ENCODE data around the gene NFKBIL1. TPM values are rescaled to one million over a fixed set of nuclear protein-coding genes. Genes with fewer than 3 reads are reported as not detected.

Gene NFKBIL1
- total and polyA plus RNA-seq, 9 of the 15 experiments (the other 6 are each of a cell fraction or from before 2014, with no cell fraction given), result 0.49 to 33.1 (median 7.6) TPM

- TF ChIP-seq, protein P1, sequence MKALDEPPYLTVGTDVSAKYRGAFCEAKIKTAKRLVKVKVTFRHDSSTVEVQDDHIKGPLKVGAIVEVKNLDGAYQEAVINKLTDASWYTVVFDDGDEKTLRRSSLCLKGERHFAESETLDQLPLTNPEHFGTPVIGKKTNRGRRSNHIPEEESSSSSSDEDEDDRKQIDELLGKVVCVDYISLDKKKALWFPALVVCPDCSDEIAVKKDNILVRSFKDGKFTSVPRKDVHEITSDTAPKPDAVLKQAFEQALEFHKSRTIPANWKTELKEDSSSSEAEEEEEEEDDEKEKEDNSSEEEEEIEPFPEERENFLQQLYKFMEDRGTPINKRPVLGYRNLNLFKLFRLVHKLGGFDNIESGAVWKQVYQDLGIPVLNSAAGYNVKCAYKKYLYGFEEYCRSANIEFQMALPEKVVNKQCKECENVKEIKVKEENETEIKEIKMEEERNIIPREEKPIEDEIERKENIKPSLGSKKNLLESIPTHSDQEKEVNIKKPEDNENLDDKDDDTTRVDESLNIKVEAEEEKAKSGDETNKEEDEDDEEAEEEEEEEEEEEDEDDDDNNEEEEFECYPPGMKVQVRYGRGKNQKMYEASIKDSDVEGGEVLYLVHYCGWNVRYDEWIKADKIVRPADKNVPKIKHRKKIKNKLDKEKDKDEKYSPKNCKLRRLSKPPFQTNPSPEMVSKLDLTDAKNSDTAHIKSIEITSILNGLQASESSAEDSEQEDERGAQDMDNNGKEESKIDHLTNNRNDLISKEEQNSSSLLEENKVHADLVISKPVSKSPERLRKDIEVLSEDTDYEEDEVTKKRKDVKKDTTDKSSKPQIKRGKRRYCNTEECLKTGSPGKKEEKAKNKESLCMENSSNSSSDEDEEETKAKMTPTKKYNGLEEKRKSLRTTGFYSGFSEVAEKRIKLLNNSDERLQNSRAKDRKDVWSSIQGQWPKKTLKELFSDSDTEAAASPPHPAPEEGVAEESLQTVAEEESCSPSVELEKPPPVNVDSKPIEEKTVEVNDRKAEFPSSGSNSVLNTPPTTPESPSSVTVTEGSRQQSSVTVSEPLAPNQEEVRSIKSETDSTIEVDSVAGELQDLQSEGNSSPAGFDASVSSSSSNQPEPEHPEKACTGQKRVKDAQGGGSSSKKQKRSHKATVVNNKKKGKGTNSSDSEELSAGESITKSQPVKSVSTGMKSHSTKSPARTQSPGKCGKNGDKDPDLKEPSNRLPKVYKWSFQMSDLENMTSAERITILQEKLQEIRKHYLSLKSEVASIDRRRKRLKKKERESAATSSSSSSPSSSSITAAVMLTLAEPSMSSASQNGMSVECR (CRISPR knock-in tag; IDR thresholded peaks at IDR 0.05), result peak; percentile 14; the same call in 1 of the 2 replicates
- TF ChIP-seq CHAMP1 (IDR thresholded peaks at IDR 0.05) (peak; percentile 63; the same call in 1 of the 2 replicates), TAF7 (tag; IDR thresholded peaks at IDR 0.05) (peak; percentile 100), MEF2D (tag; conservative IDR thresholded peaks at IDR 0.05; ENCODE audit: low read depth) (peak; percentile 80), GATAD2B (IDR thresholded peaks at IDR 0.05; ENCODE audit: borderline replicate concordance) (peak; percentile 79), HCFC1 (IDR thresholded peaks at IDR 0.05; ENCODE audit: low read depth, low read length) (peak; percentile 63), ARID2 (IDR thresholded peaks at IDR 0.05) (no peak), MLLT1 (IDR thresholded peaks at IDR 0.05) (peak; percentile 79 to 94), ZKSCAN1 (IDR thresholded peaks at IDR 0.05; ENCODE audit: low read depth, low read length) (peak; percentile 33; the same call in 1 of the 2 replicates), NFATC3 (IDR thresholded peaks at IDR 0.05) (peak; percentile 98), ZNF175 (CRISPR knock-in tag; IDR thresholded peaks at IDR 0.05; ENCODE audit: low read depth) (no peak), PHF20 (IDR thresholded peaks at IDR 0.05; ENCODE audit: partially characterized antibody) (peak; percentile 97), ZFP36 (IDR thresholded peaks at IDR 0.05; ENCODE audit: low read depth, low read length, partially characterized antibody) (no peak), BRD9 (IDR thresholded peaks at IDR 0.05; ENCODE audit: low read depth, partially characterized antibody) (peak; percentile 100), AFF4 (CRISPR knock-in tag; IDR thresholded peaks at IDR 0.05) (peak; percentile 97; the same call in 1 of the 2 replicates)
These were observed 5.5 kb upstream of the NFKBIL1 start, which contains the start of gene DDX39B (continued) for GRCh38 chr6:31541658-31542521.
